DND-41 (cell line): ENCODE data around the gene HECW1.
A peak's percentile ranks its signal among the peaks of the same experiment; 100 is the strongest.
"Not testable (repeated sequence)": the region's sequence is repeated elsewhere in the genome, so short reads cannot be mapped to it uniquely, and the experiment has no call there.

Source experiments
- ATAC-seq: fragments of 200-7000 bp; cut with Tn5 transposase; 3 replicates; pipeline ENCODE4 v1.9.1; 2021; ENCODE audit warnings: low read depth; ENCODE audit not compliant: insufficient read depth
- DNase-seq: peaks from one replicate; pipeline ENCODE4 v3.0.0-alpha.2; 2020
- H2AFZ ChIP-seq: 2 replicates; pipeline ENCODE4 v1.6.0; 2012; ENCODE audit warnings: low read depth, low read length
- H3K27ac ChIP-seq: 2 replicates; pipeline ENCODE4 v1.5.1; 2012; ENCODE audit warnings: low read length, inconsistent platforms
- H3K27me3 ChIP-seq: fragments of 200-600 bp; sonication (generic); 2 replicates; pipeline ENCODE4 v1.6.0; 2012; ENCODE audit warnings: low read length, mild to moderate bottlenecking, inconsistent platforms; ENCODE audit not compliant: insufficient read depth, poor library complexity
- H3K36me3 ChIP-seq: 2 replicates; pipeline ENCODE4 v1.5.1; 2012; ENCODE audit warnings: low read length, inconsistent platforms; ENCODE audit not compliant: insufficient read depth
- H3K4me1 ChIP-seq: 2 replicates; pipeline ENCODE4 v1.5.1; 2012; ENCODE audit warnings: mild to moderate bottlenecking, low read length; ENCODE audit not compliant: insufficient read depth
- H3K4me2 ChIP-seq: 2 replicates; pipeline ENCODE4 v1.6.0; 2012; ENCODE audit warnings: mild to moderate bottlenecking, moderate library complexity, low read length, inconsistent platforms; ENCODE audit not compliant: insufficient read depth
- H3K4me3 ChIP-seq, 2 experiments: fragments of 200-600 bp in 1 of 2; shearing (Covaris generic) in 1 of 2; 2 replicates each; pipeline ENCODE4 v1.5.1; 2012 to 2016; ENCODE audit warnings: inconsistent platforms in 2 of 2, low read length in 2 of 2, mild to moderate bottlenecking in 2 of 2, low read depth in 1 of 2, moderate library complexity in 1 of 2
- H3K79me2 ChIP-seq: 2 replicates; pipeline ENCODE4 v1.6.0; 2012; ENCODE audit warnings: low read length, inconsistent platforms; ENCODE audit not compliant: insufficient read depth
- H3K9ac ChIP-seq: 2 replicates; pipeline ENCODE4 v1.6.0; 2012; ENCODE audit warnings: low read depth, mild to moderate bottlenecking, inconsistent platforms, low read length, moderate library complexity
- H3K9me3 ChIP-seq: 2 replicates; pipeline ENCODE4 v1.5.1; 2012; ENCODE audit warnings: low read length, moderate library complexity, mild to moderate bottlenecking, inconsistent platforms; ENCODE audit not compliant: insufficient read depth, severe bottlenecking
- H4K20me1 ChIP-seq: 2 replicates; pipeline ENCODE4 v1.6.0; 2012; ENCODE audit warnings: low read length; ENCODE audit not compliant: insufficient read depth
- CTCF ChIP-seq: IDR thresholded peaks from 2 replicates; pipeline ENCODE4 v1.5.1; 2012; ENCODE audit warnings: borderline replicate concordance, low read length, moderate library complexity, mild to moderate bottlenecking; ENCODE audit not compliant: poor library complexity, severe bottlenecking; ENCODE audit errors: extremely low read depth
- EZH2 ChIP-seq: IDR thresholded peaks from 3 replicates; pipeline ENCODE4 v1.6.1; 2012; ENCODE audit warnings: borderline replicate concordance, low read depth, mild to moderate bottlenecking, moderate library complexity, low read length, inconsistent platforms; ENCODE audit not compliant: severe bottlenecking

Gene HECW1

DNA sequence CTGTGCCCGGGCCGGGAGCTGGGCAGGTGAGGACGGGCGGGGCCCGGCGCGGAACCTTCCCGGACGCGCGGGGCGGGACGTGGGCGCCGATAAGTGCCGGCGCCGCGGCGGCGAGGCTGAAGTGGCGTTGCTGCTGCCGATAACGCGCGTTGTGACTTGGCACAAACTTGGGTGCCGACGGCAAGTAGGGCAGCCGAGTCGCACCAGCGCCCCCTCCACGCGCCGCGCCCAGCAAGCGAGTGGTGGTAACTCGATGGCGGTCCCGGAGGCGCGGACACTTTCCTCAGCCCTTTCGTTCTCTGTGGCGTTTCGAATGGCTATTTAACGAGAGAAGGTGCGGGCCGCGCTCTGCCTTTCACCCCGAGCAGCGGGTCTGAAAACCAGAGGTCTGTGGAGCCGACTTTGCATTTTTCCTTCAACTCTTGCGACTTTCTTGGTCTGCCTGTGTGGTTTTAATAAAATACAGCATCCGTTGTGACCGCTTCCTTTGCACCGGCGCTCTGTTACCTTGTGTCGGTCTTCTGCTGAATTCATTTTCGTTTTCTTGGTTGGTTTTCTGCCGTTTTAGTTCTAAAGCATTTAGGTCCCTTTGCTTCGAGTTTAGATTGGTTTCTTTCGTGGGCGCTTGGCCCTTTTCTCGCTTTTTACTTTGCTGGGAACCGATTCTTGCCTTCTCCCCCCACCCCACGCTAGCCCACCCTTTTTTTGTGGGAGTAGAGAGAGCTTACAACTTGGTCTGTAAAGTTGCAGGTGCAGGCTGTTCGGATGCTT is 471.2 kb downstream of the HECW1 start:
- H3K27ac ChIP-seq, result peak overlapping the region; percentile 97

DNA sequence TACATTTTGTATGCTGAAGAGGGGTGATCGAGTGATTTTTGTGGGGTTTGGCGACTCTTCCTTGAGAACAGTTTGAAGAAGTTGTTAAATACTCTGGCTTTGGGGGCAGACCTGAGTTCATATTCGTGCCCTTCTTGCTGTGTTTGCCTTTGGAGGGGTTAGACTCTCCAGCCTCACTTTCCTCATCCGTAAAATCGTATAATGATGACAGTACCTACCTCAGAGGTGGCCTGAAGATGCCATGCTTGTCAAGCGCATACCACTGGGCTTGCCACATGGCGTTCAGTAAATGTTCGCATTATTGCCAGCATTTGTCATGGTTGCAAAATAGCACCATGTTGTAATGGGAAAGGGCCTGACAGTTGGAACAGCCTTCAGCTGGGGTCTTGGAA is 471.7 kb downstream of the HECW1 start:
- Histone ChIP-seq H2AFZ (no peak overlapping the region), H3K9ac (peak overlapping the region; percentile 96), H3K27ac (peak overlapping the region; percentile 97), H4K20me1 (peaks cover 56% of the 10 kb centered on the region), H3K36me3 (peaks cover 16% of the 10 kb centered on the region), H3K79me2 (peaks cover 65% of the 10 kb centered on the region), H3K4me3 (peak overlapping the region; percentile 66 to 83), H3K9me3 (no peaks in the 10 kb centered on the region), H3K4me2 (peak overlapping the region; percentile 71), H3K4me1 (peaks cover 57% of the 10 kb centered on the region), H3K27me3 (no peaks in the 10 kb centered on the region)
- TF ChIP-seq CTCF, result no peak
- TF ChIP-seq EZH2, result no peak
- peak; percentile 38 for DNase-seq
- ATAC-seq, result peak; percentile 3; the same call in 2 of the 3 replicates

More for the DNA sequence above, 471.2 kb downstream of the HECW1 start:
- ATAC-seq, result peak; percentile 65
- DNase-seq, result peak; percentile 79
- Histone ChIP-seq H3K4me2 (peak overlapping the region; percentile 71), H3K4me3 (peak overlapping the region; percentile 66 to 83), H3K9ac (peak overlapping the region; percentile 96), H3K79me2 (peaks cover 59% of the 10 kb centered on the region), H3K36me3 (peaks cover 10% of the 10 kb centered on the region), H3K4me1 (peaks cover 57% of the 10 kb centered on the region), H3K27me3 (no peaks in the 10 kb centered on the region), H3K9me3 (no peaks in the 10 kb centered on the region), H4K20me1 (peaks cover 51% of the 10 kb centered on the region), H2AFZ (peak overlapping the region; percentile 61)
- TF ChIP-seq EZH2 (no peak), CTCF (peak; percentile 37)

DNA sequence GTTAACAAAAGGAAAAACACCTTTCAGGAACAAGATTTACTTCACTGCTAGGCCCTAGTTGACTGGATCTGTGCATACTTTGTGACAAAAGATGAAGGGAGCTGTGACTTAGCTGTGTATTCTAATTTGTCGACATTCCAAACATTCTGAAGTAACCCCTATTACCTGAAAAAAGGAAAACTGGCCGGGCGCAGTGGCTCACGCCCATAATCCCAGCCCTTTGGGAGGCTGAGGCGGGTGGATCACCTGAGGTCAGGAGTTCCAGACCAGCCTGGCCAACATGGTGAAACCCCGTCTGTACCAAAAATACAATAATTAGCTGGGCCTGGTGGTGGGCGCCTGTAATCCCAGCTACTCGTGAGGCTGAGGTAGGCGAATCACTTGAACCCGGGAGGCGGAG is 472.3 kb downstream of the HECW1 start:
- Histone ChIP-seq H3K4me3 (peak overlapping the region; percentile 66 to 83; a peak in 3 of 4 replicates), H3K9ac (peak overlapping the region; percentile 96), H3K4me1 (peaks cover 59% of the 10 kb centered on the region), H3K36me3 (peaks cover 19% of the 10 kb centered on the region), H3K79me2 (peaks cover 70% of the 10 kb centered on the region), H4K20me1 (peaks cover 62% of the 10 kb centered on the region), H3K27ac (peak overlapping the region; percentile 97), H3K4me2 (peak overlapping the region; percentile 71)
- not testable (repeated sequence) for H2AFZ ChIP-seq, H3K27me3 ChIP-seq, ATAC-seq, H3K9me3 ChIP-seq
- peak; percentile 38 for DNase-seq

- peaks cover 68% of the 10 kb centered on the region for H4K20me1 ChIP-seq
- no peak for DNase-seq
- TF ChIP-seq EZH2 (no peak), CTCF (no peak)
- peaks cover 24% of the 10 kb centered on the region for H3K36me3 ChIP-seq
- H3K4me2 ChIP-seq, result peak overlapping the region; percentile 71
- no peaks in the 10 kb centered on the region for H3K9me3 ChIP-seq
- peak overlapping the region; percentile 97 for H3K27ac ChIP-seq
- no peaks in the 10 kb centered on the region for H3K27me3 ChIP-seq
- peak overlapping the region; percentile 66 to 83; a peak in 3 of 4 replicates for H3K4me3 ChIP-seq
- peak overlapping the region; percentile 96 for H3K9ac ChIP-seq
- no peak for ATAC-seq
- peaks cover 79% of the 10 kb centered on the region for H3K79me2 ChIP-seq
- no peak overlapping the region for H2AFZ ChIP-seq
- peaks cover 67% of the 10 kb centered on the region for H3K4me1 ChIP-seq
These were observed 473.1 kb downstream of the HECW1 start for GRCh38 chr7:43585562-43585961.
